Stimulated activated CD4-positive, alpha-beta T cell treated with anti-CD3 and anti-CD28 coated beads, Interleukin-4, amount 100 ng/mL, for 24 hours (primary cell): Measurements from ENCODE around the gene PCNX1.
A peak's percentile ranks its signal among the peaks of the same experiment; 100 is the strongest.
"Not testable (repeated sequence)": the region's sequence is repeated elsewhere in the genome, so short reads cannot be mapped to it uniquely, and the experiment has no call there.

ENCODE experiments used
- DNase-seq: peaks from one replicate; pipeline ENCODE4 v3.0.0-alpha.2; 2020

The PCNX1 gene

DNA sequence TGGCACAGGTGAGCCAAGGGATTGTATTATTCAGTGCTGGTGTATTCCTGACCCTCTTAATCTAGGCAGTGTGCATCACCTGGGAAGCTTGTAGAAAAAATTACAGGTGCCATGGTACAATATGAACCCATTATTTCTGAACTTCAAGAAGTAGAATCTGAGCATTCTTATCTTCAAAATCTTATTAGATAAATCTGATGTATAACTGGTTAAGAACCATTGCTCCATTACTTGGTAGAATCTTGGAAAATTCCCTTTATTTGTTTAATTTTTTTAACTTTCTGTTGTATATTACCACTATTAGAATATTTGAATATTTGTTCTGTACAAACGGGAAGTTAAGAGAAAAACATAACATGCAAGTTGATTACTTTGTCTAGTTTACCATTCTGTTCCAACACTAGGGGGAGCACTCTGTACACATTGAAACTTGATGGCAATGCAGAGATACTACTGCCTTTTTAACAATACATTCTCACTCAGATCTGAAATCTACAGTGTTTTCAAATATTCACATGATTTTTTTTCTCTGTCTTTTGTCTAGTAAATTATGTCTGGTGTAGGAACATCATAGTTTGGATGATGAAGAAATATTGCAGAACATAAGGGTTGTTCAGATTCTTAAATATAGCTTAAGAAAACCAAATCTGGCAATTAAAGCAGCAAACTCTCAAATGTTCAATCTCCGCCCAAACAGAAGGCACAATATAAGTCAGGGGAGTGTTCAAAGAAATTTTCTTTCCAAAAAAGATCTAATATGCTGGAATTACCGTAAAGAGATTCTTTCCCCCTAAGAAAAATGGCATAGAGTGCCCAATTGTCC lies 196.6 kb downstream of the PCNX1 start:
- peak; percentile 24 for DNase-seq

DNA sequence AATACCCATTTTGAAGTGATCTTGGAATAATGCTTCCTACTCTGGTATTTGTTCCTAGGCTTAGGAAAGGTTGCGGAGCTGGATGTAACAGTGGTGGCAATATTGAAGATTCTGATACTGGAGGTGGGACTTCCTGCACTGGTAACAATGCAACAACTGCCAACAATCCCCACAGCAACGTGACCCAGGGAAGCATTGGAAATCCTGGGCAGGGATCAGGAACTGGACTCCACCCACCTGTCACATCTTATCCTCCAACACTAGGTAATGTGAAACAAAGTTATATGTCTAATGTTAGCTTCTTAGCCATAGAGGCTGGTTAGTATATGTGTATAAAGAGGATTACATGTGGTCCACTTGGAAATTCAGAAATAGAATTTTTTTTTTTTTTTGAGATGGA lies 197.9 kb downstream of the PCNX1 start:
- DNase-seq, result no peak

DNA sequence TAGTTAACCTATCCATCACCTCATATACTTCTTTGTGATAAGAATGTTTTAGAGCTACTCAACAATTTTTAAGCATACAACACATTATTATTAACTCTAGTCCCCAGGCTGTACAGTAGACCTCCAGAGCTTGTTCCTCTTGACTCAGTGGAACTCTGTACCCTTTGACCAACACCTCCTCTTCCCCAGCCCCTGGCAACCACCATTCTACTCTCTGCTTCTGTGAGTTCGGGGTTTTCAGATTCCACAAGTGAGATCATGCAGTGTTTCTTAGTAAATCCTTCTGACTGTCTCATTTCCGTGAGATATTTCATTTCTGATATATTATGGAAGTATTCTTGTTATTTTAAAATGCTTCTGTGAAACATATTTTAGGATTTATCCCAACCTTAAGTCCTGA lies 200.7 kb downstream of the PCNX1 start:
- no peak for DNase-seq

DNA sequence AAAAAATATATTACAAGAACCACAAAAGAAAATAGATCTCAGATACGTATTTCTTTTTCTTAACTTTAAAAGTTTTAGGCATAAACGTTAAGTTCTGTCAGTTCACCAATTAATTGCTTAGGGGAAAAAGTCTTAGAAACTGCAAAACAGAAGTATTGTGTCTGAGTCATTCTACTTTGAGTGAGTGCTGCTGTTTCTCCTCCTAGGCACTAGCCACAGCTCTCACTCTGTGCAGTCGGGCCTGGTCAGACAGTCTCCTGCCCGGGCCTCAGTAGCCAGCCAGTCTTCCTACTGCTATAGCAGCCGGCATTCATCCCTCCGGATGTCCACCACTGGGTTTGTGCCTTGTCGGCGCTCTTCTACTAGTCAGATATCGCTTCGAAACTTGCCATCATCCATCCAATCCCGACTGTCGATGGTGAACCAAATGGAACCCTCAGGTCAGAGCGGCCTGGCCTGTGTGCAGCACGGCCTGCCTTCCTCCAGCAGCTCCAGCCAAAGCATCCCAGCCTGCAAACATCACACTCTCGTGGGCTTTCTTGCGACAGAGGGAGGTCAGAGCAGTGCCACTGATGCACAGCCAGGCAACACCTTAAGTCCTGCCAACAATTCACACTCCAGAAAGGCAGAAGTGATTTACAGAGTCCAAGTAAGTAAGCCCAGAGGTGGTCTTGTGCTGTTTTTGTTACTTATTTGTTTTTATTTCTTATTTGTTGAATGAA lies 201.3 kb downstream of the PCNX1 start:
- DNase-seq, result no peak

DNA sequence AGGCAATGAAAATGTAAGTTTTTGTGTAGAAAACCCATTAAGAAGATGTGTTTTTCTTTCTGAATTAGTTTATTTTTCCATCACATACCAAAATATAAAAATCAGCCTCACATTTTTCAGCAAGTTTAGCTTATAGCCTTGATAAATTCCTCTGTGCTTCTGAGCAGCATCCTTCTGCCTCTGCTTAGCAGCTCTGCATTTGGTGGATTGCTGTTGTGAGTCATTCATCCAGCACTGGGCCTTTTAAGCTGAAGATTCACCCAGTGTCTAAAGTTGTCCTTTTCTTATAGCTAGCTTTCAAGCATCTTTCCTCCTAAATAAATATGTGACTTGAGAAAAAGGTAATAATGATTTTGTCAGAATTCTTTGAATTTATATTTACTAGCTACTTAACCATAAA lies 206.1 kb downstream of the PCNX1 start:
- no peak for DNase-seq

DNA sequence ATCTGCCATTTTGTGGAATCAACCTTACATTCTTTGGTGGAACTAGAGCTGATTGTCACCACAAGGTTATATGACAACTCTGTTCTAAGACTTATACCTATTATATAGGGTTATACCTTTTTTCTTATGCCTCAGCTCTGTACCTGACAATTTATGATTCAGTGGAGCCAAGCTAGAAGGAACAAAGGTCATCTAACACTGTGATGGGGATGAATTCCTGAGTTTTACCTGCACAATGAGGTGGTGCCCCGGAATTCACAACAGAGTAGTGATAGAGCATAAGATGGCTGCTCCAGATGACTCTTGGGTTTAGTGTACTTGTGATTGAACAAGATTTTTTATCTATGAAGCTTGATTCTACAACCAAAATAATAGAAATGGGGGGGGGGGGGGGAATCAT lies 207.3 kb downstream of the PCNX1 start:
- DNase-seq, result no peak

DNA sequence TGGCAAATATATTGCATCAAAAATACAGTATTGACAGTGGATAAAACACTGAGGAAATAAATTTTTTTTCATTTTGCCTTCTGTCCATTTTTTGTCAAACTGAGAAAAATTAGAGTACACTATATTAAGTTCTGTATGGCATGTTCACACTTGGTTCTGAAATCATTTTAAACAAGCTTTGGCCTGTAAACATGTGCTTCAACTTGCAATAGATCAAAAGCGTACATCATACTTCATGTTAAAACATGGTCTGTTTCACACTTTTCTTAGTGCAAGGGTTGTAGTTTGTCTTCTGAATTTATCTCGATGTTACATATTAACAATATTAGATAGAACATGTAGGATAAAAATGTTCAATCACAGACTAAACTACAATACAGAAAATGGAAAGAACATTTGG lies 208.0 kb downstream of the PCNX1 start:
- DNase-seq, result no peak

DNA sequence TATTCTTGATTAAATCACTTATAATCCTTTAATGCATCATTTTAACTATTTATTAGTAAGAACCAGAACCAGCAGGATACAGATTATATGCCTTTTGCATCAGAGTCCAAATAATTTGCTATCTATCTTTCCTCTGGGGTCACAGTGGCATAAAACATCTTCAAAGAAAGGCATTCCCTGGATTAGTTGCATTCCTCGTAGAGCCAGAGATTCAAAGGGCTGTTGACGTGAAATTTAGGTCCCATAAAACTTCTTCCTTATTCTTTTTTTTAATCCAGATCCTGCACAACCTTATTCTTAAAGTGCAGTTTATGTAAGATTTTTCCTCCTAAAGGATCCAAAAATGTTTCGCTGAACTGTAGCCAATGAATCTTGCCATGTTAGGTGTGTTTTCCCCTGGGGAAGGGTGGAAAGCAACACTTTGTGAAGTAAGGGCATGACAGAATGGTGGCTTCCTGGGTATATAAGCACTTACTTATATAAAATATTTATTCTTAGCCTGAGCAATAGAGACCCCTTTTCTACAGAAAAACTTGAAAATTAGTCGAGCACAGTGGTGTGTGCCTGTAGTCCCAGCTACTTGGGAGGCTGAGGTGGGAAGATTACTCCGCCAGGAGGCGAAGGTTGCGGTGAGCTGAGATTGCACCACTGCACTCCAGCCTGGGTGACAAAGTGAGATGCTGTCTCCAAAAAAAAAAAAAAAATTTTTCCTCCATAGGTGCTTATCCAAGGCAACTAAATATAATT lies 208.7 kb downstream of the PCNX1 start:
- no peak for DNase-seq

DNA sequence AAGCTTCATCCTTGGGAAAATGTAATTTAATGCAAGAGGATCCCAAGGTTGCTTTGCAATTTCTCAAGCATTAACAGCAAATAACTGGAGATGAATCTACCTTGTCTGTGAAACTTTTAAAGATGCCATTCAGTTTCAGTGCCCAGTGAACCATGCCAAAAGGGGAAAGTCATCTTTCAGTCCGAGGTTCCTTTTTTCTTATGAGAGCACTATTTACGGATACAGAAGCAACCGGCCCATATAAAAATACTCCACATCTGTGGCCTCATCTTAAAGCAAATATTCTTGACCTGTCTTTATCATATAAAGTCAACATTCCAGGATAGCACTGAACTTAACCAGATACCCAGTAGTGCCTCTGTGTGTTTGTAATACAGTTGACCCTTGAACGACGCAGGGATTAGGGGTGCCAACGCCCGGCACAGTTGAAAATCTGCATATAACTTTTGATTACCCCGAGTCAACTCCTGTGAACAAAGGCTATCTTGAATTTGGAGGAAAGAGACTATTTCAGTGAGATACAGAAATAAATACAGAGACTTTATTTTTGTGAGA lies 209.4 kb downstream of the PCNX1 start:
- DNase-seq, result no peak

DNA sequence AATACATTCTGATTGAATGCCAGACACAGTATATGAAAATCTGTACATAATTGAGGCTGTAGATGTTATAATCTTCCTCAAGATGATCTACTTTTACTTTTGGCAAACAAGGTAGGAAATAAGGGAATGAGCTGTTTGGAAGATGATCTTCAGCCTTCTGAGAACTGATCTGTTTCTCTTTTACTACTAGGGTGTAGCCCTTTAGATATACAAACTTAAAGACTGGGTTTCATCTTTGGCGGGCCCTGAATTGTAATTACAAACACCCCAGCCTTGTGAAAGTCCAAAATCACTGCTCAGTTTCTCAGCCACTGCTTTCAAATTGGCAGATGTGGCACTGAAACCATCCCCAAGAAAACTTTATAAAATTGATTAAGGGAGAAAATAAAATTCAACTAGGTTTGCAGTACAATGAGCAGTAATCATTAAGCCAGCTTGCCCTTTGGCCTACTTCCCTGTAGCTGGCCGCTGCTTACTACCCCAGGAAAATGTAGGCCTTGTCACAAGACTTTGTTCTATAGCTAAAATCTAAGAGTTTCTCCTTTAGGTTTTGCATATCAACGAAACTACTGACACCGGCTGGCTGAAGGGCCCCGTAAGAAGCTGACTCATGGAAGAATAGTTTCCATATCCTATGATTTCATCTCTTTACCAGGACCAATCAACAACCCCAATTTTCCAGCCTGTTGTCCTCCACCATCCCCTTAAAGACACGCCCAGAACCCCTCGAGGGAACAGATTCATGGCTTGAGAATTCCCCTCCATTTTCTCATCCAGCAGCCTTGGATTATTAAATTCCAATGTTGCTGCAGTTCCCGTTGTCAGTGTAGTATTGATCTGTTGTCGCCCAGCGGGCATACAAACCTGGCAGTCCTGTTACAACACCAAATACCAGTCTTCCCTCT lies 210.8 kb downstream of the PCNX1 start:
- no peak for DNase-seq

DNA sequence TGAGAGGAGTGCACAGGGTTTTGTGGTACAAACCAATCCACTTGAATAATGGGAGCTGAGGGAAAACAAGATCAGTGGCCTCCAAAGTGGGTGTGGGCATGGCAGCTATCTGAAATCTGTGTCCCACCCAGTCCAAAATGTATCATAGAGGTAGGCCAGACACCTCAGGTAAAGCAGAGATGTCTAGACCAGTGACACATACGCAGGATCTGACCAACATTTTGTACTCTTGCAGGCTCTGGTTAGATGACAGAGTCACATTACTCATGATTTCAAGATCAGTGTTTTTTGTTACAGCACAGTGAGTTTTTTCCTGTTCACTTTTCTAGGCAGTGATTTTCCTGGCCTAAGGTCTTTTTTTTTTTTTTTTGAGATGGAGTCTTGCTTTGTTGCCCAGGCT lies 211.8 kb downstream of the PCNX1 start:
- no peak for DNase-seq

DNA sequence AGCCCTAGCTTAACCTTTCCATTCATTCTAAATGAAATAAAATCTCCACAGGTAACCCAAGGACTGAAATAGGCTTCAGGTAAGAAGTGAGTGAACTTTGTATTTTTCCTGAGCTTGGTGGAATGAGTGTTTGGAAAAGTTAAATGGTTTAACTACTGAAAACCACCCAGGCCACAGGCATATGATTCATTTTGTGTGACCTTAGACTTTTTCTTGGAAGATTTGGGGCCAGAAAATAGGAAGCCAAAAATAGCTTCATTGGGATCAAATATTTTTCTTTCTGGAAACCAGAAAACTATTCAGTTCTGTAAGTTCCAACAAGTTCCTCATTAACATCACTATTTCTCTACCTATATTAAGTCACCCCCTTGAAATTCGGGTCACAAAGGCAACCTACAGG lies 212.6 kb downstream of the PCNX1 start:
- DNase-seq, result no peak

DNA sequence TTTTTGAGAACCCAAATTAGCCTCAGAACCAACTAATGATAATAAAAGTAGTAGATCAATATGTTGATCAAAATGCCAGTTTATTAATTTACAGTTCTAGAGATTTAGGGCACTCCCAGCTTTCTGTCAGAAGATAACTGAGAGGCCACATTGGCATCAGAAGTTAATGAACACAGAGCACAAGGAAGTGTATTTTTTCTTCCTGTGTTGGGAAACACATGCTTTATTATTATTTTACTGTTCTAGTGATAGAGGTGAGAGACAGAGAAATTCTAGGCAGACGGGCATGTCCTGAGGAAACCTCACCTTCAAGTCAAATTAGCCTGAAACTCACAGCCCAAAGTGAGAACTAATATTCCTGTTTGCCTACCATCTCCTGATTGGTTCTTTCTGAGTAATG lies 213.7 kb downstream of the PCNX1 start:
- no peak for DNase-seq

DNA sequence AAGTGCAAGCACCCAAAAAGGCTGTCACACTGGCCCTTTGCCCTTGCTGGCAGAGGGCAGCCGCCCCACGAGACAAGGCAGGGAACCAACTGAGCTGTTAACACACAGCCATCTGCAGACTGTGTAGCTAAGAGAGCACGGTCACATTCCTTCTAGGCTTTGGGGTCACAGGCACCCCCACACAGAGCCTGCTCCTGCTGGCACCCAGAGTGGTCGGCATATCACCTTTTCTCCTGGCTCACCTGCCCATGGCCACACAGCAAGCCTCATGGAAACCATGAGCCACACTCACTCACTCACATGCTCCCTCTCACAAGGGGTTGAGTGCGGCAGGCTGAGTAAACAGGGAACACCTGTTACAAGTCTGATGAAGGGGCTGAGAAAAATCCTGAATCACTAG lies 214.5 kb downstream of the PCNX1 start:
- DNase-seq, result no peak

DNA sequence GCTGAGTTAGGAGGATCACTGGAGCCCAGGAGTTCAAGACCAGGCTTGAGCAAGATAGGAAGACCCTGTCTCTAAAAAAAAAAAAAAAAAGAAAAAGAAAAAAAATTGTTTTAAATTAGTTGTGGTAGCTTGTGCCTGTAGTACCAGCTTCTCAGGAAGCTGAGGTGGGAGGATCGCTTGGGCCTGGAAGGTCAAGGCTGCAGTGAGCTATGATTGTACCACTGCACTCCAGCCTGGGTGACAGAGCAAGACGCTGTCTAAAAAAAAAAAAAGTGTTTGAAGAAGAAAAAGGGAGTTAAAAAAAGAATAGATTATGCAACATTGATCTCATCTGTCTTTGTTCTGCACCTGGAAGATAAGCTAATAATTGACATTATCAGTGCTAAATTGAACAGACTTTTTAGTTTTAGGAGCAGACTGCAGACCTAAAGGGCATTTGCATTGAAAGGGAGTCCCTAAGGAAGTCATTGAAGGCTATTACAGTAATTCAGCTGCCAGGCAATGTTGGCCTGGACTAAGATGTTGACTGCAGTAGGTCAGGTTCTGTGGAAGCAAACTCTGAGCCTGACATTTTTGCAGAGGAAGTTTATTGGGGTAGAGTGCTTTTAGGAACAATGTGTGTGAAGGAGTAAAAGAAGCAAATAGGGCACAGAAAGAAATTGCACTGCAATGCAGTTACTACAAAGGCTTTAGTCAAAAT lies 215.8 kb downstream of the PCNX1 start:
- no peak for DNase-seq

DNA sequence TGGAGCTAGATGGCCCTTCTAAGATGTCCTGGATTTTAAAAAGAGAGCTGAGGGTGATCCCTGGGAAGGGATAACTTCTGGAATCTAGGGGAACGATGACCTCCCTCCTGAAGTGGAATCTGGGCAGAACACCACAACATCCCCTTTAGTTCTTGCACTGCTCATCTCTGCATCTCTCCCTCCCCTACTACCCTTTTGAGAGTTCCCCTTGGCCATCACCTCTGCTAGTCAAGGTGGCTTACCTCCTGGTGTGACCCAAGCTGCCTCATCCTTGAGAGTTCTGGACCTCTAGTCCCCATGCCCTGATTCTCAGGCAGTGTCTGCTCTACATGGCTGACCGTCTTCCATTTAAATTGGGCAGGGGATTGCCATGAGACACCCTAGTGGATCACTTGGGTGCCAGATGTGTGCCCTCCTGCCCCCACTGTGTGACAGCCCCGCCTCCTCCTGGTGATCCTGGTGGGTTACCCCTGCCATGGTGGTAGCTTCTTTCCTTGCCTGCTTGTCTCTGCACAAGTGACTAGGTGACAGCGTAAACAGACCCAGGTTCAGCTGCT lies 216.4 kb downstream of the PCNX1 start:
- DNase-seq, result no peak

DNA sequence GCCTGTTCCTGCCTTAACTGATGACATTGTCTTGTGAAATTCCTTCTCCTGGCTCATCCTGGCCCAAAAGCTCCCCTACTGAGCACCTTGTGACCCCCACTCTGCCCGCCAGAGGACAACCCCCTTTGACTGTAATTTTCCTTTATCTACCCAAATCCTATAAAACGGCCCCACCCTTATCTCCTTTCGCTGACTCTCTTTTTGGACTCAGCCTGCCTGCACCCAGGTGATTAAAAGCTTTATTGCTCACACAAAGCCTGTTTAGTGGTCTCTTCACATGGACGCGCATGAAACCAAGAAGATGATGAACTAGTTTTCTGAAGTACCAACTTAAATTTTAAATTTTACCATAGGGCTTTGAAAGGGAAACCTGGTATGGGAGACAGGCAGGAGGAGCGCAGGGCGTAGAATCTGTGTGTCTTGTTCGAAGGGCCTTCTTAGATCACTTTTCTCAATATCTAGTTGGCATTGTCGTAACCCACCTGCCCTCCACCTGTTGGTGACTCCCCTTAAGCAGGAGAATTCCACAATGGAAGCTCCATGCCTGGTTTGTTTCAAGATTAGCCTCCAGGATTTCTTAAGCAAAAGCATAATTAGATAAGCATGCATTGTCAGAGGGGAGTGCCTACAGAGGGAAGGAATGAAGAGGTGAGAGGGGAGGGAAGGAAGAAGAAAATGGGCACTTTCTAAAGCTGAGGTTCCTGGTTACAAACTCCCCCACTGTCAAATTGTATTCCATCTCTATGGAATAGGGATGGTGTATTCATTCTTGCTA lies 222.6 kb downstream of the PCNX1 start:
- not testable (repeated sequence) for DNase-seq

DNA sequence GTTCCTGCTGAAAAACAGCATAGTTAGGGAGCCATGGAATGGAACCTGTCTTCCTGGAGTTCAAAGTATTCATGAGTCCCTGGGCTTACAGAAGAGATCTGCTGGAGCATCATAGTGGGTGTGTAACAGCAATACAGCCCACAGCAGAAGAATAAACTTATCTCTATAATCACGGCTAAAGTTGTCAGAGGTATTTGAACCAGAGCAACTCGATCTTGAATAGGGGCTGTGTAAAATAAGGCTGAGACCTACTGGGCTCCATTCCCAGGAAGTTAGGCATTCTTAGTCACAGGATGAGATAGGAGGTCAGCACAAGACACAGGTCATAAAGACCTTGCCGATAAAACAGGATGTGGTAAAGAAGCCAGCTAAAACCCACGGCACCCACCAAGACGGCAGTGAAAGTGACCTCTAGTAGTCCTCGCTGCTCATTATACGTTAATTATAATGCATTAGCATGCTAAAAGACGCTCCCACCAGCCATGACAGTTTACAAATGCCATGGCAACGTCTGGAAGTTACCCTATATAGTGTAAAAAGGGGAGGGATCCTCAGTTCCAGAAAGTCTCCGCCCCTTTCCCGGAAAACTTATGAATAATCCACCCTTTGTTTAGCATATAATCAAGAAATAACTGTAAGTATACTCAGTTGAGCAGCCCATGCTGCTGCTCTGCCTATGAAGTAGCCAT lies 223.4 kb downstream of the PCNX1 start:
- DNase-seq, result no peak

DNA sequence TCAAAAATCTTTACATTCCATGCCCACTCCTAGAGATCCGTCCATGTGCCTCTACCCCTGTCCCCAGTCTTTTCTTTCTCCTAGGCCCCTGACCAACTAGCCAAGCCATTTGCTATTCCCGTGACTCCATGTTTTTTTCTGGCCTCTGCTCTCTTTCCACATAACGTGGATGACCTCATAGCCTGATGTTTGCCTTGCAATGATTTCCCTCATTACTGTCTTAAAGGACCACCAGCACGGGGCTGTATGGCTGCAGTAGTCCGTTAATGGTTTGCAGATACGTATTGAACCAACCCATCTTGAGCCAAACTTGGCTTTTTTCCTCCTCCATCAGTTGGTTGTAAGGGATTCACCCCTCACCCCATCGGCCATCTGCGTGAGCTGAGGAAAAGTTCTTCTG lies 226.0 kb downstream of the PCNX1 start:
- DNase-seq, result no peak

DNA sequence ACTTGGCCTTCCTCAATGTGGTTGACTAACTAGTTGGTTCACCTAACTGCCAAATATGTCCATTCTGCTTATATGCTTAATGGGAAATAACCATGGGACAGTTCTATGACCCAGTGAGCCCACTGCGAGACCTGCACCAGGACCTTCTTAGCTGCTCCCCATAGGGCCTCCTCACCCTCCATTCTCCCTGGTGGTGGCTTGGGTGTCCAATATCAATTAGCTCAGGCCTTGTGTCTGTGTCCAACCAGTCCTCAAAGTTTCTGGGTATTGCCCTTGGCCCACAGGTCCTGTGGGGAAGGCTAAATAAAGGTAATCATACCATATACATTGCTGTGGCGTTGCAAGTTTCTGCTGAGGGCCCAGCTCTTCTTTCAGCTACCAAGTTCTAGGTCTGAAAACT lies 228.2 kb downstream of the PCNX1 start:
- DNase-seq, result no peak
